K562 (cell line): ENCODE measurements around the gene STK26. TPM values are rescaled to one million over a fixed set of nuclear protein-coding genes. Genes with fewer than 3 reads are reported as not detected.

Source experiments
- ATAC-seq: fragments of 200-7000 bp; cut with Tn5 transposase; 3 replicates; pipeline ENCODE4 v1.9.1; 2020; ENCODE audit warnings: moderate library complexity
- BruUV-seq: library from RNA; stranded (reverse); fragments of 400-500 nt; replicated peaks from 2 replicates; lab custom pipeline; 2021; lab: Mats Ljungman, UMichigan
- CTCF ChIA-PET: fragments of 300-600 bp; formaldehyde crosslinking; extraction: SDS; loops from one replicate; lab custom pipeline; 2021; ENCODE audit warnings: low intra/inter-chr PET ratio; lab: Yijun Ruan, JAX
- POLR2A ChIA-PET: fragments of 300-600, 350-650 bp; sonication (Branson Sonifier 250); formaldehyde crosslinking; extraction: SDS; loops from one replicate; lab custom pipeline; 2021; ENCODE audit warnings: antibody characterized with exemption, inconsistent platforms; lab: Yijun Ruan, JAX
- DNase-seq, 4 experiments: peaks; one replicate each; pipeline versions ENCODE4 v3.0.0 to v3.0.0-alpha.2; 2011 to 2018; ENCODE audit warnings: low spot score in 3 of 4, mixed read lengths in 3 of 4; ENCODE audit errors: extremely low read depth in 1 of 4
- FAIRE-seq: peaks from 2 replicates; lab custom pipeline; 2011; peaks lifted over from hg19 to GRCh38; lab: Jason Lieb, UNC
- H2AFZ ChIP-seq: 2 replicates; pipeline ENCODE4 v1.6.0; 2011; ENCODE audit warnings: low read depth, low read length, control low read depth, inconsistent platforms
- H3K27ac ChIP-seq: fragments of 200-600 bp; 3 replicates; pipeline ENCODE4 v1.8.0; 2011; ENCODE audit warnings: low read depth, mild to moderate bottlenecking, control low read depth, inconsistent platforms, low read length, moderate library complexity, mixed read lengths; ENCODE audit errors: extremely low read depth
- H3K27me3 ChIP-seq, 2 experiments: fragments of 300-600 bp in 1 of 2; 2 replicates in 1 of 2; 3 replicates in 1 of 2; pipeline versions ENCODE4 v1.6.0 to v1.8.0; 2011; ENCODE audit warnings: inconsistent platforms in 2 of 2, low read length in 2 of 2, mild to moderate bottlenecking in 1 of 2, mixed read lengths in 1 of 2, moderate library complexity in 1 of 2; ENCODE audit not compliant: control insufficient read depth in 2 of 2, insufficient read depth in 2 of 2
- H3K36me3 ChIP-seq: fragments of 300-600 bp; 3 replicates; pipeline ENCODE4 v1.8.0; 2011; ENCODE audit warnings: mild to moderate bottlenecking, low read length, inconsistent platforms; ENCODE audit not compliant: control insufficient read depth, insufficient read depth
- H3K4me1 ChIP-seq, 2 experiments: fragments of 200-600 bp in 1 of 2; replicated peaks in 1 of 2; 2 replicates in 1 of 2; 3 replicates in 1 of 2; pipeline versions ENCODE4 v1.5.1 to v1.8.0; 2011; ENCODE audit warnings: inconsistent platforms in 2 of 2, low read length in 2 of 2, mild to moderate bottlenecking in 1 of 2, mixed read lengths in 1 of 2, moderate library complexity in 1 of 2; ENCODE audit not compliant: control insufficient read depth in 2 of 2, insufficient read depth in 2 of 2
- H3K4me2 ChIP-seq: 2 replicates; pipeline ENCODE4 v1.6.1; 2011; ENCODE audit warnings: low read length, control low read depth, inconsistent platforms, mixed read lengths; ENCODE audit not compliant: insufficient read depth
- H3K4me3 ChIP-seq: fragments of 200-600 bp; sonication (generic), shearing (Covaris generic); 2 replicates; pipeline ENCODE4 v1.5.1; 2016; ENCODE audit warnings: control low read depth, inconsistent platforms
- H3K79me2 ChIP-seq: fragments of 200-600 bp; 3 replicates; pipeline ENCODE4 v1.8.0; 2011; ENCODE audit warnings: low read length, inconsistent platforms; ENCODE audit not compliant: control insufficient read depth, insufficient read depth
- H3K9ac ChIP-seq, 2 experiments: 2 replicates each; pipeline versions ENCODE4 v1.6.0 to v1.6.1; 2011; ENCODE audit warnings: low read depth in 2 of 2, low read length in 2 of 2, control low read depth in 1 of 2, inconsistent platforms in 1 of 2, mild to moderate bottlenecking in 1 of 2, mixed read lengths in 1 of 2; ENCODE audit not compliant: insufficient read depth in 1 of 2
- H3K9me1 ChIP-seq: one replicate; pipeline ENCODE4 v1.6.0; 2011; ENCODE audit warnings: inconsistent platforms, mild to moderate bottlenecking, low read length, moderate library complexity; ENCODE audit not compliant: control insufficient read depth, insufficient read depth
- H3K9me3 ChIP-seq: replicated peaks from 2 replicates; pipeline ENCODE4 v1.5.1; 2011; ENCODE audit warnings: low read depth, low read length, inconsistent platforms; ENCODE audit not compliant: control insufficient read depth, insufficient read depth
- H4K20me1 ChIP-seq: replicated peaks from 2 replicates; pipeline ENCODE4 v1.6.1; 2011; ENCODE audit warnings: low read length, inconsistent platforms, mixed read lengths; ENCODE audit not compliant: control insufficient read depth, insufficient read depth
- ZFP36 ChIP-seq: fragments of 150-350 bp; IDR thresholded peaks from 2 replicates; pipeline ENCODE4 v1.6.1; 2018; ENCODE audit warnings: low read length, low read depth; ENCODE audit not compliant: partially characterized antibody
- WGBS: fragments of 100-300 bp; shearing (Covaris generic); methylation state at CpG from one replicate; pipeline ENCODE4 v1.1.6; 2016; ENCODE audit warnings: low coverage, mixed read lengths; ENCODE audit not compliant: insufficient coverage; ENCODE audit errors: missing lambda C conversion rate; 5-methylcytosine and 5-hydroxymethylcytosine counted together
- in situ Hi-C: fragments of 300-500 bp; cut with MboI; formaldehyde crosslinking; loops from 4 replicates; pipeline ENCODE4 v1.15.0; 2018; ENCODE audit warnings: inconsistent platforms, mixed read lengths
- intact Hi-C: fragments of 100-400 bp; cut with micrococcal nuclease; formaldehyde crosslinking; loops from 2 replicates; pipeline ENCODE4 v1.14.2; 2022
- polyA plus RNA-seq, 8 experiments: library from polyadenylated mRNA; depleted of rRNA in 4 of 8; stranded (reverse) in 5 of 8; unstranded in 3 of 8; fragments of >200 nt; fragmentation: Nextera tagmentation in 2 of 8; fragmentation: Illumina TruSeq in 1 of 8; extraction: Ambion mirVana in 2 of 8; extraction: Trizol in 1 of 8; gene quantifications; 2 replicates each; pipeline versions ENCODE4 v1.2.1 to v1.2.3, GENCODE V29; 2011 to 2014; ENCODE audit warnings: inconsistent platforms in 1 of 8, missing spikeins in 1 of 8
- total RNA-seq, 7 experiments: library from RNA; depleted of rRNA in 6 of 7; stranded (reverse); fragments of >200 nt in 6 of 7; fragmentation: Illumina TruSeq in 2 of 7; extraction: Trizol in 2 of 7; gene quantifications; 2 replicates each; pipeline versions ENCODE4 v1.2.1 to v1.2.3, GENCODE V29; 2011 to 2021; ENCODE audit warnings: low replicate concordance in 1 of 7
- TF ChIP-seq, protein P1 (sequence below): fragments of 250-450 bp; sonication (Bioruptor Pico); IDR thresholded peaks from 2 replicates; pipeline ENCODE4 v1.4.0; 2020
- TF ChIP-seq, protein P2 (sequence below): fragments of 450-650 bp; IDR thresholded peaks from 2 replicates; pipeline ENCODE4 v1.6.1; 2016; ENCODE audit warnings: mild to moderate bottlenecking, moderate library complexity

Gene STK26
- total and polyA plus RNA-seq, 9 of the 15 experiments (the other 6 are each of a cell fraction or from before 2014, with no cell fraction given), result 28.1 to 72.9 (median 50.1) TPM

DNA sequence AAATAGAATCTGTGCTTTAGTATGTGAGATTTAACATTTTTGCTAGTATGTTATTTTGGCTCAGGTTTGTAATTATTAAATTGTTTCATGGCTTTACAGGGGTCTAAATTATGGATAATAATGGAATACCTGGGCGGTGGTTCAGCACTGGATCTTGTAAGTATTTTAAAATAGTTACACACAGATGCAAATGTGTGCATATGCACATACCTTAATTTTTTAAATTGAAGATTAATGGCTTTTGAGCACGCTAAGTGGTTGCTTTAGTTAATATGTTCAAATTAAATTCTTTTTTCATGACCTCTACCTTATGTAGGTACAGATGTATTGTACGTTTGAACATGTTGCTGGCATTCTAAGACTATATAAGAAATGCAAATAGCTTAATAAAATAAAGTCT lies 40.2 kb downstream of the STK26 start (continued):
- TF ChIP-seq, protein P1, sequence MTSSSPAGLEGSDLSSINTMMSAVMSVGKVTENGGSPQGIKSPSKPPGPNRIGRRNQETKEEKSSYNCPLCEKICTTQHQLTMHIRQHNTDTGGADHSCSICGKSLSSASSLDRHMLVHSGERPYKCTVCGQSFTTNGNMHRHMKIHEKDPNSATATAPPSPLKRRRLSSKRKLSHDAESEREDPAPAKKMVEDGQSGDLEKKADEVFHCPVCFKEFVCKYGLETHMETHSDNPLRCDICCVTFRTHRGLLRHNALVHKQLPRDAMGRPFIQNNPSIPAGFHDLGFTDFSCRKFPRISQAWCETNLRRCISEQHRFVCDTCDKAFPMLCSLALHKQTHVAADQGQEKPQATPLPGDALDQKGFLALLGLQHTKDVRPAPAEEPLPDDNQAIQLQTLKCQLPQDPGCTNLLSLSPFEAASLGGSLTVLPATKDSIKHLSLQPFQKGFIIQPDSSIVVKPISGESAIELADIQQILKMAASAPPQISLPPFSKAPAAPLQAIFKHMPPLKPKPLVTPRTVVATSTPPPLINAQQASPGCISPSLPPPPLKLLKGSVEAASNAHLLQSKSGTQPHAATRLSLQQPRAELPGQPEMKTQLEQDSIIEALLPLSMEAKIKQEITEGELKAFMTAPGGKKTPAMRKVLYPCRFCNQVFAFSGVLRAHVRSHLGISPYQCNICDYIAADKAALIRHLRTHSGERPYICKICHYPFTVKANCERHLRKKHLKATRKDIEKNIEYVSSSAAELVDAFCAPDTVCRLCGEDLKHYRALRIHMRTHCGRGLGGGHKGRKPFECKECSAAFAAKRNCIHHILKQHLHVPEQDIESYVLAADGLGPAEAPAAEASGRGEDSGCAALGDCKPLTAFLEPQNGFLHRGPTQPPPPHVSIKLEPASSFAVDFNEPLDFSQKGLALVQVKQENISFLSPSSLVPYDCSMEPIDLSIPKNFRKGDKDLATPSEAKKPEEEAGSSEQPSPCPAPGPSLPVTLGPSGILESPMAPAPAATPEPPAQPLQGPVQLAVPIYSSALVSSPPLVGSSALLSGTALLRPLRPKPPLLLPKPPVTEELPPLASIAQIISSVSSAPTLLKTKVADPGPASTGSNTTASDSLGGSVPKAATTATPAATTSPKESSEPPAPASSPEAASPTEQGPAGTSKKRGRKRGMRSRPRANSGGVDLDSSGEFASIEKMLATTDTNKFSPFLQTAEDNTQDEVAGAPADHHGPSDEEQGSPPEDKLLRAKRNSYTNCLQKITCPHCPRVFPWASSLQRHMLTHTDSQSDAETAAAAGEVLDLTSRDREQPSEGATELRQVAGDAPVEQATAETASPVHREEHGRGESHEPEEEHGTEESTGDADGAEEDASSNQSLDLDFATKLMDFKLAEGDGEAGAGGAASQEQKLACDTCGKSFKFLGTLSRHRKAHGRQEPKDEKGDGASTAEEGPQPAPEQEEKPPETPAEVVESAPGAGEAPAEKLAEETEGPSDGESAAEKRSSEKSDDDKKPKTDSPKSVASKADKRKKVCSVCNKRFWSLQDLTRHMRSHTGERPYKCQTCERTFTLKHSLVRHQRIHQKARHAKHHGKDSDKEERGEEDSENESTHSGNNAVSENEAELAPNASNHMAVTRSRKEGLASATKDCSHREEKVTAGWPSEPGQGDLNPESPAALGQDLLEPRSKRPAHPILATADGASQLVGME, result no peak
- TF ChIP-seq ZFP36, result no peak

DNA sequence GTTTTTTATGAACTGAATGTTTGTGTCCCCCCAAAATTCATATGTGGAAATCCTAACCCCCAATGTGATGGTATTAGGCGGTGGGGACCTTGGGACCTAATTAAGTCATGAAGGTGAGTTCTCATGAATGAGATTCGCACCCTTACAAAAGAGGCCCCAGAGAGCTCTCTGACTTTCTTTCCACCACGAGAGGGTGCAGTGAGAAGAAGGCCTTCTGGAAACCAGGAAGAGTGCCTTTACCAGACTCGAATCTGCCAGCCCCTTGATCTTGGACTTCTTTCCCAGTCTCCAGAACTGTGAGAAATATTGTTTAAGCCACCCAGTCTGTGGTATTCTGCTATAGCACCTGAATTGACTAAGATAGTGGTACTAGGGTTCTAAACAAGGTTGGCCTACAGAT lies 40.8 kb downstream of the STK26 start:
- in situ Hi-C loops, result no loop called here
- H3K27ac ChIP-seq, result no peak overlapping the region
- ChIA-PET POLR2A (interaction anchor here (0.6 kb wide), 1 partner anchor 668 kb away, joined by 3 read pairs; no protein-coding TSS in a partner anchor), CTCF (no interaction called here)
- intact Hi-C loops, result no loop called here
- no peak overlapping the region for H2AFZ ChIP-seq
- FAIRE-seq (no peak), ATAC-seq (peak; percentile 42; the same call in 2 of the 3 replicates), DNase-seq (no peak)
- H3K4me1 ChIP-seq, result no peaks in the 10 kb centered on the region
- H3K9me3 ChIP-seq, result no peaks in the 10 kb centered on the region
- no peaks in the 10 kb centered on the region for H3K9me1 ChIP-seq
- H4K20me1 ChIP-seq, result no peaks in the 10 kb centered on the region
- no peak overlapping the region for H3K4me2 ChIP-seq
- H3K4me3 ChIP-seq, result no peak overlapping the region
- WGBS, result 87% methylated on average over 3 of the region's 4 CpGs
- BruUV-seq, result no TSS peak
- H3K36me3 ChIP-seq, result peaks cover 71% of the 10 kb centered on the region
- H3K79me2 ChIP-seq, result peaks cover 4% of the 10 kb centered on the region; the same call in 1 of the 3 replicates
- no peaks in the 10 kb centered on the region for H3K27me3 ChIP-seq
- H3K9ac ChIP-seq, result no peak overlapping the region
- TF ChIP-seq, protein P2, sequence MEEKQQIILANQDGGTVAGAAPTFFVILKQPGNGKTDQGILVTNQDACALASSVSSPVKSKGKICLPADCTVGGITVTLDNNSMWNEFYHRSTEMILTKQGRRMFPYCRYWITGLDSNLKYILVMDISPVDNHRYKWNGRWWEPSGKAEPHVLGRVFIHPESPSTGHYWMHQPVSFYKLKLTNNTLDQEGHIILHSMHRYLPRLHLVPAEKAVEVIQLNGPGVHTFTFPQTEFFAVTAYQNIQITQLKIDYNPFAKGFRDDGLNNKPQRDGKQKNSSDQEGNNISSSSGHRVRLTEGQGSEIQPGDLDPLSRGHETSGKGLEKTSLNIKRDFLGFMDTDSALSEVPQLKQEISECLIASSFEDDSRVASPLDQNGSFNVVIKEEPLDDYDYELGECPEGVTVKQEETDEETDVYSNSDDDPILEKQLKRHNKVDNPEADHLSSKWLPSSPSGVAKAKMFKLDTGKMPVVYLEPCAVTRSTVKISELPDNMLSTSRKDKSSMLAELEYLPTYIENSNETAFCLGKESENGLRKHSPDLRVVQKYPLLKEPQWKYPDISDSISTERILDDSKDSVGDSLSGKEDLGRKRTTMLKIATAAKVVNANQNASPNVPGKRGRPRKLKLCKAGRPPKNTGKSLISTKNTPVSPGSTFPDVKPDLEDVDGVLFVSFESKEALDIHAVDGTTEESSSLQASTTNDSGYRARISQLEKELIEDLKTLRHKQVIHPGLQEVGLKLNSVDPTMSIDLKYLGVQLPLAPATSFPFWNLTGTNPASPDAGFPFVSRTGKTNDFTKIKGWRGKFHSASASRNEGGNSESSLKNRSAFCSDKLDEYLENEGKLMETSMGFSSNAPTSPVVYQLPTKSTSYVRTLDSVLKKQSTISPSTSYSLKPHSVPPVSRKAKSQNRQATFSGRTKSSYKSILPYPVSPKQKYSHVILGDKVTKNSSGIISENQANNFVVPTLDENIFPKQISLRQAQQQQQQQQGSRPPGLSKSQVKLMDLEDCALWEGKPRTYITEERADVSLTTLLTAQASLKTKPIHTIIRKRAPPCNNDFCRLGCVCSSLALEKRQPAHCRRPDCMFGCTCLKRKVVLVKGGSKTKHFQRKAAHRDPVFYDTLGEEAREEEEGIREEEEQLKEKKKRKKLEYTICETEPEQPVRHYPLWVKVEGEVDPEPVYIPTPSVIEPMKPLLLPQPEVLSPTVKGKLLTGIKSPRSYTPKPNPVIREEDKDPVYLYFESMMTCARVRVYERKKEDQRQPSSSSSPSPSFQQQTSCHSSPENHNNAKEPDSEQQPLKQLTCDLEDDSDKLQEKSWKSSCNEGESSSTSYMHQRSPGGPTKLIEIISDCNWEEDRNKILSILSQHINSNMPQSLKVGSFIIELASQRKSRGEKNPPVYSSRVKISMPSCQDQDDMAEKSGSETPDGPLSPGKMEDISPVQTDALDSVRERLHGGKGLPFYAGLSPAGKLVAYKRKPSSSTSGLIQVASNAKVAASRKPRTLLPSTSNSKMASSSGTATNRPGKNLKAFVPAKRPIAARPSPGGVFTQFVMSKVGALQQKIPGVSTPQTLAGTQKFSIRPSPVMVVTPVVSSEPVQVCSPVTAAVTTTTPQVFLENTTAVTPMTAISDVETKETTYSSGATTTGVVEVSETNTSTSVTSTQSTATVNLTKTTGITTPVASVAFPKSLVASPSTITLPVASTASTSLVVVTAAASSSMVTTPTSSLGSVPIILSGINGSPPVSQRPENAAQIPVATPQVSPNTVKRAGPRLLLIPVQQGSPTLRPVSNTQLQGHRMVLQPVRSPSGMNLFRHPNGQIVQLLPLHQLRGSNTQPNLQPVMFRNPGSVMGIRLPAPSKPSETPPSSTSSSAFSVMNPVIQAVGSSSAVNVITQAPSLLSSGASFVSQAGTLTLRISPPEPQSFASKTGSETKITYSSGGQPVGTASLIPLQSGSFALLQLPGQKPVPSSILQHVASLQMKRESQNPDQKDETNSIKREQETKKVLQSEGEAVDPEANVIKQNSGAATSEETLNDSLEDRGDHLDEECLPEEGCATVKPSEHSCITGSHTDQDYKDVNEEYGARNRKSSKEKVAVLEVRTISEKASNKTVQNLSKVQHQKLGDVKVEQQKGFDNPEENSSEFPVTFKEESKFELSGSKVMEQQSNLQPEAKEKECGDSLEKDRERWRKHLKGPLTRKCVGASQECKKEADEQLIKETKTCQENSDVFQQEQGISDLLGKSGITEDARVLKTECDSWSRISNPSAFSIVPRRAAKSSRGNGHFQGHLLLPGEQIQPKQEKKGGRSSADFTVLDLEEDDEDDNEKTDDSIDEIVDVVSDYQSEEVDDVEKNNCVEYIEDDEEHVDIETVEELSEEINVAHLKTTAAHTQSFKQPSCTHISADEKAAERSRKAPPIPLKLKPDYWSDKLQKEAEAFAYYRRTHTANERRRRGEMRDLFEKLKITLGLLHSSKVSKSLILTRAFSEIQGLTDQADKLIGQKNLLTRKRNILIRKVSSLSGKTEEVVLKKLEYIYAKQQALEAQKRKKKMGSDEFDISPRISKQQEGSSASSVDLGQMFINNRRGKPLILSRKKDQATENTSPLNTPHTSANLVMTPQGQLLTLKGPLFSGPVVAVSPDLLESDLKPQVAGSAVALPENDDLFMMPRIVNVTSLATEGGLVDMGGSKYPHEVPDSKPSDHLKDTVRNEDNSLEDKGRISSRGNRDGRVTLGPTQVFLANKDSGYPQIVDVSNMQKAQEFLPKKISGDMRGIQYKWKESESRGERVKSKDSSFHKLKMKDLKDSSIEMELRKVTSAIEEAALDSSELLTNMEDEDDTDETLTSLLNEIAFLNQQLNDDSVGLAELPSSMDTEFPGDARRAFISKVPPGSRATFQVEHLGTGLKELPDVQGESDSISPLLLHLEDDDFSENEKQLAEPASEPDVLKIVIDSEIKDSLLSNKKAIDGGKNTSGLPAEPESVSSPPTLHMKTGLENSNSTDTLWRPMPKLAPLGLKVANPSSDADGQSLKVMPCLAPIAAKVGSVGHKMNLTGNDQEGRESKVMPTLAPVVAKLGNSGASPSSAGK, result no peak
